Activated CD4-positive, CD25-positive, alpha-beta regulatory T cell treated with anti-CD3 and anti-CD28 coated beads, Interleukin-2, amount 50 U/mL, for 72 hours (primary cell): Measurements from ENCODE around the gene TMEM51.

Experiments used
- DNase-seq: peaks from one replicate; pipeline ENCODE4 v3.0.0; 2021

The TMEM51 gene

DNA sequence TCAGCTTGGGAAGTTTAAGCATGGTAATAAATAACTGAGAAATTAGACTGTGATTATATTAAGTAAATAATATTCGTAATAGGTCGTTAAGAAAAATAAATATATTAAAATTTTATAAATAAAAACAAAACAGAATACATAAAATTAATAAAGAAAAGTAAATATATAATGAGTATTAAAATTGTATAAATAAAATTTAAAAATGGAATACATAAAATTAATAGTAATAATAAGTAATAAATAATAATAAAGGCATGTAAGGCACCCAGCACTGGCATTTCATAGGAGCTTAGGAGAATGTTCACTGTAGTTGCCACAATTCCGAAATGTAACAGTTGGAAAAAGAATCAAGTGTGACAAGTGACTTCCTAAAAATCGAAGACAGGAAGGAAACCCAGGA, 47.7 kb downstream of the TMEM51 start:
- no peak for DNase-seq

DNA sequence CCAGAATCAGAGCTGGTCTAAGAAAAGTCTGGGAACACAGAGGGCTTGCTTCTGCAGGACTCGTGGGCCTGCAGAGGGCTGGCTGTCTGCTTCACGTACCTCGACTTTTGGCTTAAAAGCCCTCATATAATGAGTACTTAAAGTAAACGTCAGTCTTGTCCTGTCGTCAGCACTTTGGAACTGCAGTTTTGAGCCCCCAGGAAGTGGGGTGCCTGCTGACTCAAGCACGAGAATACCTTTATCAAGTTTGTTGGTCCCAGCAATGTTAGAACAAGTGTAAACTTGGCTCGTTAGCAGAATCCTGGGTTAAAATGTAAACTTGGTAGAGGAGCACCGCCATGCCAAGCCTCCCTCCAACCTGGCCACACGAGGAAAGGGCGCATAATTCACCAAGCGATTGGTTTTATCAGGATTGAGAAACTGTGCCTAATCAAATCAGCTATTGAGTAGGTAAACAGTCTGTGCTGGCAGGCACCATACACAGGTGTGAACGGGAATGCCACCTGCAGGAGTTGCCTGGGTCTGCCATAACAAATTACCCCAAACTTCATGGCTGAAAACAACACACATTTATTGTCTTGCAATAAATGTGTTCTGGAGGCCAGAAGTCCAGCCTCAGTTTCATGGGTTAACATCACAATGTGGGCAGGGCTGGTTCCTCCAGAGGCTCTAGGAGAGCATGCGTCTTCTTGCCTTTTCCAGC, 48.5 kb downstream of the TMEM51 start:
- DNase-seq, result no peak

DNA sequence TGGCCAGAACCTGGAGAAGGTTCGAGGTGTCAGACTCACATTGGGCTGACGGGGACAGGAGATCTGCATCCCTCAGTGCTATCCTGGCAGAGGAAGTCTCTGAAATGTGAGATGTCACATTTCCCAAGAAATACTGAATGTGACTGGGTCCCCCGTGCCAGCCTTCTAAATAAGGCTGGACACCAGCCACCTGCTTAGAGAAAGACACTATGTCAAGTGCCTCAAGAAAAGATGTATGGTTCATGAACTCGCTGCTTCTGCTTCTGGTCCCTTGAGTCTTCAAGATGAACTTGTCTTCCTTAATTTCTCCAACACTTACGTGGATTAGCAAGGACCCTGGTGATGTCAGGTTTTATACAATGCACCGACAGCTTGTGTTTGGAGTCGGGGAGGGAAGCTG, 51.4 kb downstream of the TMEM51 start:
- no peak for DNase-seq

DNA sequence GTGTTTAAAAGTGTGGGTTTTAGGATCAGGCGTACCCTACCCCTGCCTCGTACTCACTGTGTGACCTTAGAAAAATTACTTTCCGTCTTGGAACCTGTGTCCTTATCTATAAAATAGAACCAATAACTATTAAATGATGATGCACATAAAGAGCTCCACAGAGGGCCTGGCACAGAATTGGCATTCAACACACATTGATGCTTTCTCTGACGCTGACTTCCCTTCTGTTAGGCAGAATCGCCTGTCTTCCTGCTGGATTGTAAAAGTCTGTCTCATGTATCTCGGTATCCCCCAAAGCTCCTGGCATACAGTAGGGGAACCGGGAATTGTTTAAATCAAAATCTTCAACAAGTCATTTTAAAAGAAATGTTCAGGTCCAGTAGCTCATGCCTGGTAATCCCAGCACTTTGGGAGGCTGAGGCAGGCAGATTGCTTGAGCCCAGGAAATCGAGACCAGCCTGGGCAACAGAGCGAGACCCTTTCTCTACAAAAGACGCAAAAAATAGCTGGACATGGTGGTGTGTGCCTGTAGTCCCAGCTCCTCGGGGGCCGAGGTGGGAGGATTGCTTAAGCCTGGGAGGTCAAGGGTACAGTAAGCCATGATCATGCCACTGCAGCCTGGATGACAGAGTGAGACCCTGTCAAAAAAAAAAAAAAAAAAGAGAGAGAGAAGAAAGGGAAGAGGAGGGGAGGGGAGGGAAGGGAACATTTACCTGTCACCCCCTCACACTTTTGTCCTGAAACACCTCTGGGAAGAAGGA, 52.2 kb downstream of the TMEM51 start:
- DNase-seq, result no peak

DNA sequence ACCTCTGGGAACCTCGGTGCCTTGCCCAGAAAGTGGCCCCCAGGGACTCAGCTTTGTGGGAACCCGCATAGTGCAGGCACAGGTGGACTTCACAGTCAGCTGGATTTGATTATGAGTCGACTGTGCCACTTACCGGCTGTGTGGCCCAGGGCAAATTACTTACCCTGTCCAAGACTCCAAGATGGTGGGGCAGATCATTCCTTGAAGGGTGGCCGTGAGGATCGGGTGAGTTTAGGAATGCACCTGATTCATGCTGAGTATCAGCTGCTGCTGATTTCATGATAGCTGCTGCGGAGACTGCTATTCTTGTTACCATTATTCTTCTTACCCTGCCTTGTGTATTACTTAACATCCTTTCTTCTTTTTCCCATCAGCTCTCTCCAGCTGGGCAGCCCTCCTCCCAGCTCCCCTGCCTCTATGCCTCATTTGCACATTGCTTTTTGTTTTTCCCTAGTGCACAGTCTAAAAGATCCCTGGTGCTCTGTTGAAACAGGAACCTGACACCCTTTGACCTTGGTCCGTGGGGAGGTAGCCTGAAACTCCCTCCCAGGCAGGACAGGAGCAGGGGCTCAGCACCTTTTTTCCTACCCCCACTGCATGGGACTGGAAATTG, 53.0 kb downstream of the TMEM51 start:
- no peak for DNase-seq

DNA sequence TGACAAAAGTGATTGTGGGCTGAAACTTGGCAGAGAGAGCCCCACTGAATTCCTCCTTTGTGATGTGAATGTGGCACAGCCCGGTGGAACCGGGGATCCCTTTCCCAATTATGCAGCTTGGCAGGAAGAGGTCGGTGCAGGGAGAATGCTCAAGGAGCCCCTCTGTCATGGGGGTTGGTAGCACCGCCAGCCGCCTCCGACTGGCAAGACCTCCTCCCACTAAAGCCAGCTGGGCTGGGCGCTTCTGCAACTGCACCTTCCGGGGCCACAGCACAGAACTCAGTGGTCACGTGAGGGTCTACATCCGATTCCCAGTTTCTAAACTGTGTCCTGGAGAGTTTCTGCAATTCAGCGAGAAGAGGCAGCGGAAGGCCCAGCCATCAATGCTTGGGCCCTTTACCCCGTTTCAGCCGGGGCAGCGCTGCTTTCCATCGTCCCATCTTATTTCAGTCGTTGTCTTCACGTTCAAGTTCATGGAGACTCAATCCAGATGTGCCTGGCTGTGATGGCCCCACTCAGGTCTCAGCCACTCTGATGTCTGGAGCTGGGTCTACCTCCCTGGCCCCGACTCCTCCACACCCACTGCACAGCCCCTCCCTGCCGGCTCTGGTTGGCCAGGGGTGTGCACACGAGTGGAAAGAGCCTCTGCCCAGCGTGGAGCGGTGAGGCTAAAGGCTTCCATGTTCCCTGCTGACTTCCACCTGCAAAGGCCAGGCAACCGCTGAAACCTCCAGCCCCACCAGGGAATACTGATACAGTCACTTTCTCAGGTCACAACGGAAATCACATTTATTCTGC, 53.7 kb downstream of the TMEM51 start:
- no peak for DNase-seq

DNA sequence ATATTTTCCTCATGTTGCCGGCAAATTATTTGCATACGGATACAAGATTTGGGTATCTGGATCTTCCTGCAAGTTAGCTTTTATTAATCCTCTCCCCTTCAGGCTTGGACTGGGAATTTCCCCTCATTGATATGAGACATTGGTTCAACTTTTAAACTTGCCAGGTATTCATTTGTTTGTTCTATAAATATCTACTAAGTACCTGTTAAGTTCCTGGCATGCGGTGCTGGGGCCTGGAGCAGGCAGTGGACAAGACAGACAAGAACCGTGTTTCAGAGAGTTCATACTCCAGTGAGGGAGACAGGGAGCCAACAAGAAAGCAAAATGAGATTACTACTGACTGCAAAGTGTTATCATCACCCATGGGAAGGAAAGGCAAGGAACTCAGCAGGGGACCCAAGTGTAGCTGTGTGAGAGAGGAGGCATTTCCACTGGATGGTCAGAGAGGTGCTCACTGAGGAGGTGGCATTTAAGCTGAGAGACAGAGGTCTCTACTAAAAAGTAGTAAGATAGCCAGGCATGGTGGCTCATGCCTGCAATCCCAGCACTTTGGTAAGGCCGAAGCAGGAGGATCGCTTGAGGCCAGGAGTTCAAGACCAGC, 54.4 kb downstream of the TMEM51 start:
- DNase-seq, result no peak

DNA sequence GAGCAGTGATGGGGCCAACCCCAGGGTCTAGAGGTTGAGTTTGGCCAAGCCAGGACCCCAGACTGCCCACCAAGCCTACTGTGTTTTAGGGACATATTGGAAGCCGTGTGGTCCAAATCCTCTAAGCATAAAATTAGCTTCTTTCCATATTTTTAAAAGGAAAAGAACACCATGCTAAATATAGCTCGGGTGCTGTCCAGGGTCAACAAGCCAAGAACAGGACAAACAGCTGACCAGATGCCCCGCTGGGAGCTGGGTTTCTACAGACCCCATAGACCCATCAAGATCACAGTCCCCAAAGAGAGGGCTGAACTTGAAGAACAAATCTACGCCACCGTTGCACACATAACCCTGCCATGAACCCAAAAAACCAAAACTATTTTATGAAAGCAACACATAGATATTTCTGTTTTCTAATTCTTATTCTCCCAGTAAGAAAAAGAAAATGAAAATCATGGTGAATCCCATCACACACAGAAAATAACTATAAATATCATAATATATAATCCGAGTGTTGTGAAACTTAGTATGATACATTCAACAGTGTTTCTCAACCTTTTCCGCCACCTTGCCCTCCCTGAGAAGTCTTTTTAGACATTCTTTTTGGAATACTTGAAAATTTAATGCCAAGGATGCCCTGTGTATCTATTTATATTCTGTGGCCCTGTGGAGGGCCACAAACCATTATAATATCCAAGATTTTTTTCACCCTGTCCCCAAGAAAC, 57.3 kb downstream of the TMEM51 start:
- DNase-seq, result no peak

DNA sequence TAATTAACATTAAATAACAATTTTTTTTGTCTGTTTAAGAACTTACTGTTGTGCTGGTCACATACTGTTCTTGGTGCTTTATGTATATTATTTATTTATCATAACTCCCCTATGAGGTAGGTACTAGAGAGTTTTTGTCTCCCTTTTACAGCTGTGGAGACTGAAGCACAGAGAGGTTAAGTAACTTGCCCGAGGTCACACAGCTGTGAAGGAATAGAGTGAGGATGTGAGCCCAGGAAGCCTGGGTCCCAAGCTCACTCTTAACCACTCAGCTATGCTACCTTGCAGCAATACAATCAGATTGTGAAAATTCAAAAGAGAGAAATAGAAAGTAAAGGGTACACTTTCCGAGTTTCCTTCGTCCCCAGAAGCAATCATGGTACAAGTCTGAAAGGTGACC, 57.9 kb downstream of the TMEM51 start:
- no peak for DNase-seq

DNA sequence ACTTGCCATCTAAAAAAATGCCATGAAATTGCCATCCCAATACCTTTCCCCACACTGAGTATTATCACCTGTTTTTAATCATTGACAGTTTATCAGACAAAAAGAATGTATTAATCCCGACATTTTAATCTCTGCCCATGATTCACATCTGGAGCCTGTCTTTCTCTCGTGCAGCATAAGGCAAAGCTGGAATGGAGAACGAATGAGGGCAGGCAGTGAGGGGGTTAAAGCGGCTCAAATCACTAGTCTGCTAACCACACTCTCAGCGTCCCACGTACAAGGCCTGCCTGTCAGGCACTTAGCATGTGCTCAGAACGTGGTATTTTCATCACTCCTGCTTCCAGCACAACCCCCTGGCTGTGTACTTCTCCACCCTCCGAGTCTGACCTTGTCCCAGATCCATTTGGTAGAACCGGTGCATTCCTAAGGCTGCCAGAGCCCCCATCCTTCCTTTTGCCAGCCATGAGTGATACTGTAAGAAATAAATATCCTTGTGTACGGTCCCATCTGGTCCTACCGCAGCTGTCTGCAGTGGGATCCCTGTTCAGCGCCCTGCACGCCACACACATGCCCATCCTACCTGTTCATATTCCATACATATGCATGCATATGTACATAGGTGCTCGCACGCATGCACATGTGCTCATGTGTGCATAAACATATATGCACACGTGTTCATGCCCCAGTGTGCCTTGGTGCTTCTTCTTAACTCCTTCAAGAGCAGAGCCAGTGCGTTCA, 58.8 kb downstream of the TMEM51 start:
- no peak for DNase-seq

DNA sequence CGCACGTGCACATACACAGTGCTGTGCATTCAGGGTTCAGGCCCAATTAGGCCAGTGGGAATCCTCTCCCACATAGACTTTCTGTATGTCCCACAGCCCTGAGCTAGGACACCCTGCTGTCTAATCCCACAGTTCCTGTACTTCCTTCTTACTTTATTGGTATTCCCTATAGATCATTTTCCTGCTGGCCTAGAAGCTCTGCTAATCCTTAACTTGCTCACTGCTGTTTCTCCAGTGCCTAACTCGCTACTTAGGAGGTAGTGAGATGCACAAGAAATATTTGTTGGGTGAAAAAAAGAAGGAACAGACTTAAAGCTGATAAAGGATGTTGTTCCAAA, 59.4 kb downstream of the TMEM51 start:
- DNase-seq, result no peak

DNA sequence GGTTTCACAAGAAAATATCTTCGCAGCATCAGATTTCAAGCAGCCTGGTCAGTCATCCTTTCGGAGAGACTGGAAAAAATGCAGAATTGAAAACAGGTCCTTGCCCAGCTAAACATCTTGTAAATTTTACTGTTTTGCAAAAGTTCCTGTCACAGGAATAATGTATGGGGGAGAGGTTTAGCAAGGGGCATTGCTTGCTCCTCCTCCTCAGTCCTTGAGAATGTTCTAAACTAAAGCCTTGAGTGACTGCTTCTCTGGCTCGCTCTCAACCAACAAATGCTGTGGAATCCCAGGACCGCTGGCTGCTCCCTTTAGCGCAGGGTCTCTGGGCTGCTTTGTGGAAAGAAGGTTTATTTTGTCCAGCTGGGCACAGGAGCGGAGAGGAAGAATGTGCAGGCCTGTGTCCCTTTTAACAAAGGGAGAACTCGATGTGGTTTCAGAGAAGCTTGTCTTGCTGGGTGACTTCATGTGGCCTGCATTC, 59.8 kb downstream of the TMEM51 start:
- DNase-seq, result no peak

DNA sequence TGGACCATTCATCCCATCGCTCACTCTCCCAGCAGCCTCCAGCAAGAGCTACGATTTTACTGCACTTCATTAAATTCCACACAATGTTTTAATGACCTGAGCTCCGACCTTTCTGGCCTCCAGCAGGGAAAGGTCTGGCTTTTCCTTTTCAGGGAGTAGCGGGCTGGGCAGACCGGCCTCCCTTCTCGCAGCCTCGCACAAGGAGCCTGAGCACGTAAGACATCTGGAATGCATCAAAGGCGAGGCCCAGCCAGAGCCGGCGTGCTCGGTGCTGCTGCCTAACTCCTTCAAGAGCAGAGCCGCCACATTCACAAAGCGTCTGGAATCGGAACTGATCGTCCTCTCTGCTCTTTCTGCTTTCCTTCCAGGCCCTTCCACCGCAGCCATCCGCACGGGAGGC, 61.0 kb downstream of the TMEM51 start:
- DNase-seq, result no peak

DNA sequence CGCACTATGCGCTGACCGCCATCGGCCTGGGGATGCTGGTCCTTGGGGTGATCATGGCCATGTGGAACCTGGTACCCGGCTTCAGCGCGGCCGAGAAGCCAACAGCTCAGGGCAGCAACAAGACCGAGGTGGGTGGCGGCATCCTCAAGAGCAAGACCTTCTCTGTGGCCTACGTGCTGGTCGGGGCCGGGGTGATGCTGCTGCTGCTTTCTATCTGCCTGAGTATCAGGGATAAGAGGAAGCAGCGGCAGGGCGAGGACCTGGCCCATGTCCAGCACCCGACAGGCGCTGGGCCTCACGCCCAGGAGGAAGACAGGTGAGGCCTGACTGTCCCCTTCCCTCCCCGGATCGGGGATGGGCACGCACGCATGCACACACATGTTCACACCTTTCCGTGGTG, 61.6 kb downstream of the TMEM51 start:
- no peak for DNase-seq

DNA sequence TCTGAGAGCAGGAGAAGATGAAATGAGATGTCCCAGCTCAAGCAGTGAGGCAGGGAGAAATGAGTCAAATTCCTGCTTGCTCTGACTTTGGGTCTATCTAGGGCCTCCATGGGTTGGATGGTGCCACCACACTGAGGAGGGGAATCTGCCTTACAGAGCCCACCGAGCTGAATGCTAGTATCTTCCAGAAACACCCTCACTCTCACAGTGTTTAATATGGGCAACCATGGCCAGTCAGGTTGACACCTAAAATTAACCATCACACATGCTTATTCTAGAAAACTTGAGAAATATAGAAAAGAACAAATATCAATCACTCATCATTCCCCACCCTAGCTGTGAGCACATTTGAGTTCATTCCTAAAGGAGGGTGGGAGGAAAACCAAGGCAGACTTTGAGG, 64.1 kb downstream of the TMEM51 start:
- DNase-seq, result no peak

DNA sequence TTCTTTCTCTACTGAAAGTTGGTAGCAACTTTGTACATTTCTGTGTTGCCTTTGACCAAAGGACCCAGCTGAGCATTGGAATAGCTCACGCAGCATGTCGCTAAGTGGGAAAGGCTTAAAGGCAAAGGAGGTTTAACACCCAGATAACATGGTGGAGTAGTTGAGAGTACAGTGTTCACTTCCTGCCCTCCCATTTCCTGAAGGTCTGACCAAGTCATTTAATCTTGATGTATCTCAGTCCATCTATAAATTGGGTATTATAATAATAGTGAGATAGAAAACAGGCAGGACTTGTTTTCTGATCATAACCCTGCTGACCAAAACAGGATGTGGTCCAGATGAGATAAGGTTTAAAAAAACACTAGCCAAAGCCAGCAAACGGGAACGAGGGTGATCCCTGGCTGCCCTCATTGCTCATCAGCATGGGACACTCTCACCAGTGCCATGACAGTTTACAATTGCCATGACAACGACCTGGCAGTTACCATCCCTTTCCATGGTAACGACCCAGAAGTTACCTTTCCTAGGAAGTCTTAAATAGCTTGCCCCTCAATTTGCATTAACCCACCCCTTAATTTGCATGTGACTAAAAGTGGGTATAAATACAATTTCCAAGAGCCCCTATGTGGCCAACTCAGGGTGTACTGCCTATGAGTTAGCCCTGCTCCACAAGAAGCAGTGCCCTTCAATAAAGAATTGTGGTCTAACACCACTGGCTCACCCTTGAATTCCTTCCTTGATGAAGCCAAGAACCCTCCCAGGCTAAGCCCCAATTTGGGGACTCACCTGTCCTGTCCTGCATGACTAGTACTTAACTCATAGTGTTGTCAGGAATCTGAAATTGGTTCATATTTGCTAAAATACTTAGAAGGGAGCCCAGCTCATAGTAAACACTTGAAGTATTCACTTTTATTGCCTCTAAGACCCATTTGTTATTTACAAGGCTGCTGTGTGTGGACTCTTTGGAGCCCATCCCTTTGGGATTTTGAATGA, 65.0 kb downstream of the TMEM51 start:
- DNase-seq, result no peak

DNA sequence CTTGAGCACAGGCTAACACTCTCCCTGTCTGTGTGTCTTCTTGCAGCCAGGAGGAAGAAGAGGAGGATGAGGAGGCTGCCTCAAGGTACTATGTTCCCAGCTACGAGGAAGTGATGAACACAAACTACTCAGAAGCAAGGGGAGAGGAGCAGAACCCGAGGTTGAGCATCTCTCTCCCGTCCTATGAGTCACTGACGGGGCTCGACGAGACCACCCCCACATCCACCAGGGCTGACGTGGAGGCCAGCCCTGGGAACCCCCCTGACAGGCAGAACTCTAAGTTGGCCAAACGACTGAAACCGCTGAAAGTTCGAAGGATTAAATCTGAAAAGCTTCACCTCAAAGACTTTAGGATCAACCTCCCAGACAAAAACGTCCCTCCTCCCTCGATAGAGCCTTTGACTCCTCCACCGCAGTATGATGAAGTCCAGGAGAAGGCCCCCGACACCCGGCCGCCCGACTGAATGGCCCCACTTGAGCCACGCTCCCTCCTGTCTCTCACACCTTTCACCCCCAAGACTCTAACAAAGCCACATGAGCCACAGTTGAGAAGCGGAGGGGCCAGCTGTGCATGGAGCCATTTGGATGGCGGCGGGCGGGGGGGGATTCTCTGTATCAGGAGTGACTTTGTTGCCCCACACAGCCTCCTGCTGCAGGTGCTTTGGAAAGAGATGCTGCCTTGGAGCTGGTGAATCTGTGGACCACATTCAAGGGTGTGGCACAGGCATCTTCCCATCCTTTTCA, 65.9 kb downstream of the TMEM51 start:
- no peak for DNase-seq

DNA sequence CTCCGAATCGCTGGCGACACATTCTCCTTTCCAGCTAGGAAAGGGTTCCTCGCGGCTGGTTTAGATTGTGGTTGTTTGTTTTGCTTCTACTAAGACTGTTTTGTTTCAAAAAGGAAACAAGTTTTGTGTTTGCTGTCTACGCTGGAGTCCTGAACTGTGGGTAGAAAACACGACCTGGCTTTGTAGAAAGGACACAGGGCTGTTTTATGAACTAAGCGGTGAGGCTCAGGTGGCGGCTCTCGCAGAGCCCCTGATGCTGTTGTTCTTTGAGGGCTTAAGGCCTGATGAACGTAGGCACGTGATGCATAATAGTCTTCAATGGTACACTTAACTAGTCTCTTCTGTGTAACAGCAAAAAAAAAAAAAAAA, 66.5 kb downstream of the TMEM51 start:
- DNase-seq, result no peak

DNA sequence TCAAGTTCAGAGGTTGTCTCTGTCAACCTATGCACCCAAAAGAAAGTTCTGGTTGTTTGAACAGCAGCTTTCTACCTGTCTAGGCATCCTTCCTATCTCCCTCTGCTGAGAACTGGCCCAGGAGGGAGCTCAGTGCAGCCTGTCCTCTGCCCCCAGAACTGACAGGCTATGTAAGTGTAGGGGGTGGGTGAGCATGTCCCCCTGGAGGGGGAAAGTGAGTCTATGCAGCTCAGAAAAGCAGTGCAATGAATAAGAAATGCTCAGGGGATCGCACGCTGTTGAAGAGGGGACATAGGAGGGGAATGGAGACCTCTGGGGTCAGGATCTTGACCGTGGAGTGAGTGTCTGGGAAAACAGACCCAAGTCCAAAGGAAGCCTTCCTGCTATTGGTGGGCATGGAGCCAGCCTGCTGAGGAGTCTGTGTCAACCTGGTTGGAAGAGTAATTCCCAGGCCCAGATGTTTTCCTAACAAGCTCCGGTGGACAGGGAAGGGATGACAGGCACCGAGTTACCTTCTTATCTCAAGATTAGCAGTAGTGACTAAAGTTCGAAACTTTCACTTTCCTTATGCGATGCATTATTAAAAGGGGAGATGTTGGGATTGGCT, 67.4 kb downstream of the TMEM51 start:
- DNase-seq, result no peak
